Spleen (tissue), 11 donors: ENCODE data around the gene LCK. TPM values are rescaled to one million over a fixed set of nuclear protein-coding genes. Genes with fewer than 3 reads are reported as not detected.

Experiments
- DNase-seq: peaks from one replicate; pipeline ENCODE4 v3.0.0-alpha.2; 2020
- H3K27ac ChIP-seq, 8 donors: fragments of 200-600 bp; sonication (generic) in 7 of 8; 1 replicate in 4 of 8; 2 replicates in 4 of 8; pipeline versions ENCODE4 v1.5.0 to v1.8.0; 2016 to 2021; ENCODE audit warnings: inconsistent platforms in 4 of 8, mild to moderate bottlenecking in 4 of 8, moderate library complexity in 1 of 8
- H3K27me3 ChIP-seq, 7 donors: fragments of 200-600 bp; sonication (generic) in 6 of 7; replicated peaks in 1 of 7; 1 replicate in 4 of 7; 2 replicates in 3 of 7; pipeline versions ENCODE4 v1.5.0 to v1.8.0; 2016 to 2021; ENCODE audit warnings: inconsistent platforms in 3 of 7, mild to moderate bottlenecking in 1 of 7
- H3K36me3 ChIP-seq, 6 donors: fragments of 200-600 bp; sonication (generic) in 5 of 6; 1 replicate in 4 of 6; 2 replicates in 2 of 6; pipeline versions ENCODE4 v1.5.0 to v1.8.0; 2016 to 2021; ENCODE audit warnings: inconsistent platforms in 2 of 6
- H3K4me1 ChIP-seq, 6 donors: fragments of 200-600 bp; sonication (generic) in 5 of 6; 1 replicate in 3 of 6; 2 replicates in 3 of 6; pipeline versions ENCODE4 v1.5.0 to v1.8.0; 2016 to 2021; ENCODE audit warnings: inconsistent platforms in 3 of 6
- H3K4me3 ChIP-seq, 8 donors: fragments of 200-600 bp; sonication (generic) in 7 of 8; 1 replicate in 4 of 8; 2 replicates in 4 of 8; pipeline versions ENCODE4 v1.5.0 to v1.8.0; 2016 to 2021; ENCODE audit warnings: inconsistent platforms in 4 of 8, mild to moderate bottlenecking in 4 of 8, moderate library complexity in 2 of 8
- H3K9me3 ChIP-seq, 8 donors: fragments of 200-600 bp; sonication (generic) in 7 of 8; 1 replicate in 4 of 8; 2 replicates in 4 of 8; pipeline versions ENCODE4 v1.5.0 to v1.8.0; 2016 to 2021; ENCODE audit warnings: inconsistent platforms in 4 of 8
- POLR2A ChIP-seq, 3 donors: fragments of 450-650 bp; IDR thresholded peaks; one replicate each; pipeline ENCODE4 v1.5.1; 2017; ENCODE audit warnings: antibody characterized with exemption in 3 of 3, mild to moderate bottlenecking in 1 of 3
- POLR2AphosphoS5 ChIP-seq, 3 donors: sonication (generic); formaldehyde crosslinking; IDR thresholded peaks; one replicate each; pipeline ENCODE4 v1.5.1; 2017; ENCODE audit warnings: antibody characterized with exemption in 3 of 3
- WGBS, 5 donors: extraction: QIAGEN DNeasy Blood & Tissue Kit in 3 of 5; methylation state at CpG; one replicate each; pipeline versions ENCODE4 v1.1.5 to v1.1.7; 2013 to 2018; 5-methylcytosine and 5-hydroxymethylcytosine counted together
- intact Hi-C: fragments of 100-400 bp; cut with DNase I; formaldehyde crosslinking; loops from one replicate; pipeline ENCODE4 v1.15.0; 2023; ENCODE audit warnings: low total_unique reads
- polyA plus RNA-seq, 3 donors: library from polyadenylated mRNA; stranded (reverse); fragments of 200-250 nt; gene quantifications; one replicate each; pipeline ENCODE4 v1.2.1, GENCODE V29; 2013
- total RNA-seq, 7 donors: library from RNA; depleted of rRNA in 3 of 7; stranded (reverse); fragments of >200 nt in 3 of 7; fragmentation: NEBNext Ultra II Directional in 4 of 7; extraction: Animal tissue kit (Norgen Biotek cat#: 25700) in 4 of 7; gene quantifications; one replicate each; pipeline versions ENCODE4 v1.1.0 to v1.2.1, GENCODE V29; 2016 to 2021
- TF ChIP-seq, protein P1 (sequence below), 11 experiments: fragments of 200-600 bp in 7 of 11; fragments of 450-650 bp in 4 of 11; sonication (generic) in 4 of 11; IDR thresholded peaks in 8 of 11; conservative IDR thresholded peaks in 3 of 11; 1 replicate in 7 of 11; 2 replicates in 4 of 11; pipeline versions ENCODE4 v1.4.0 to v1.8.0; 2016 to 2021; ENCODE audit warnings: antibody characterized with exemption in 11 of 11, inconsistent platforms in 4 of 11, mild to moderate bottlenecking in 1 of 11
- donor health status: healthy with polysubstance abuse.
- donor health status: DM: no; HTN: no; CAD: no; lungs with moderate emphysema.
- donor health status: DM: no; HTN: no; CAD: no.
- donor health status: Bipolar disorder and iron deficiency.
- donor health status: healthy.
- donor health status: DM: no; HTN: no; CAD: no.
- donor health status: DM: yes; HTN: yes; CAD: no.

LCK gene
- total and polyA plus RNA-seq, 10 donors: 37.9 to 84.5 (median 53.1) TPM

DNA sequence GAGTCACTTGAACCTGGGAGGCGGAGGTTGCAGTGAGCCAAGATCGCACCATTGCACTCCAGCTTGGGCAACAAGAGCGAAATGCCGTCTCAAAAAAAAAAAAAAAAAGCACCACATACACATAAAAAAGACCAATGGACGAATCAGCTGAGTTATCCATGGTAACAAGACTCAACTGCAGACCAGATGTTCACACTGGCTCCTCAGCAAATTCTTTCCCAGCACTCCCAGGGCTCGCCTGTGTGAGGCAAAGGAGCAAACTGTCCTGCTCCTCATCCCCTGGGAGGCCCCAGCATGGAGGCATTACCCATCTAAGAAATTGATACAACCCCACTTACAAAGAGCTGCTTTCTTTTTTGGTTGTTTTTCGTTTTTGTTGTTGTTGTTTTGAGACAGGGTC lies 32.0 kb upstream of the LCK start:
- no peaks in the 10 kb centered on the region for H3K9me3 ChIP-seq
- TF ChIP-seq POLR2AphosphoS5 (IDR thresholded peaks at IDR 0.05) (no peak), POLR2A (IDR thresholded peaks at IDR 0.05) (no peak)
- TF ChIP-seq, protein P1, sequence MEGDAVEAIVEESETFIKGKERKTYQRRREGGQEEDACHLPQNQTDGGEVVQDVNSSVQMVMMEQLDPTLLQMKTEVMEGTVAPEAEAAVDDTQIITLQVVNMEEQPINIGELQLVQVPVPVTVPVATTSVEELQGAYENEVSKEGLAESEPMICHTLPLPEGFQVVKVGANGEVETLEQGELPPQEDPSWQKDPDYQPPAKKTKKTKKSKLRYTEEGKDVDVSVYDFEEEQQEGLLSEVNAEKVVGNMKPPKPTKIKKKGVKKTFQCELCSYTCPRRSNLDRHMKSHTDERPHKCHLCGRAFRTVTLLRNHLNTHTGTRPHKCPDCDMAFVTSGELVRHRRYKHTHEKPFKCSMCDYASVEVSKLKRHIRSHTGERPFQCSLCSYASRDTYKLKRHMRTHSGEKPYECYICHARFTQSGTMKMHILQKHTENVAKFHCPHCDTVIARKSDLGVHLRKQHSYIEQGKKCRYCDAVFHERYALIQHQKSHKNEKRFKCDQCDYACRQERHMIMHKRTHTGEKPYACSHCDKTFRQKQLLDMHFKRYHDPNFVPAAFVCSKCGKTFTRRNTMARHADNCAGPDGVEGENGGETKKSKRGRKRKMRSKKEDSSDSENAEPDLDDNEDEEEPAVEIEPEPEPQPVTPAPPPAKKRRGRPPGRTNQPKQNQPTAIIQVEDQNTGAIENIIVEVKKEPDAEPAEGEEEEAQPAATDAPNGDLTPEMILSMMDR (IDR thresholded peaks at IDR 0.05 in 8 of 11, conservative IDR thresholded peaks at IDR 0.05 in 3 of 11): no peak
- H3K4me1 ChIP-seq: peaks cover 26 to 56% (median 48%) of the 10 kb centered on the region in 6 donors
- H3K4me3 ChIP-seq: no peak overlapping the region
- 90 to 96% (median 91%) methylated on average over 7 of the region's 7 CpGs for WGBS, 5 donors
- no peak for DNase-seq
- intact Hi-C loops: no loop called here
- H3K27me3 ChIP-seq: no peaks in the 10 kb centered on the region
- H3K27ac ChIP-seq: no peak overlapping the region
- H3K36me3 ChIP-seq: peaks cover 0 to 67% (median 29%) of the 10 kb centered on the region in 6 donors

DNA sequence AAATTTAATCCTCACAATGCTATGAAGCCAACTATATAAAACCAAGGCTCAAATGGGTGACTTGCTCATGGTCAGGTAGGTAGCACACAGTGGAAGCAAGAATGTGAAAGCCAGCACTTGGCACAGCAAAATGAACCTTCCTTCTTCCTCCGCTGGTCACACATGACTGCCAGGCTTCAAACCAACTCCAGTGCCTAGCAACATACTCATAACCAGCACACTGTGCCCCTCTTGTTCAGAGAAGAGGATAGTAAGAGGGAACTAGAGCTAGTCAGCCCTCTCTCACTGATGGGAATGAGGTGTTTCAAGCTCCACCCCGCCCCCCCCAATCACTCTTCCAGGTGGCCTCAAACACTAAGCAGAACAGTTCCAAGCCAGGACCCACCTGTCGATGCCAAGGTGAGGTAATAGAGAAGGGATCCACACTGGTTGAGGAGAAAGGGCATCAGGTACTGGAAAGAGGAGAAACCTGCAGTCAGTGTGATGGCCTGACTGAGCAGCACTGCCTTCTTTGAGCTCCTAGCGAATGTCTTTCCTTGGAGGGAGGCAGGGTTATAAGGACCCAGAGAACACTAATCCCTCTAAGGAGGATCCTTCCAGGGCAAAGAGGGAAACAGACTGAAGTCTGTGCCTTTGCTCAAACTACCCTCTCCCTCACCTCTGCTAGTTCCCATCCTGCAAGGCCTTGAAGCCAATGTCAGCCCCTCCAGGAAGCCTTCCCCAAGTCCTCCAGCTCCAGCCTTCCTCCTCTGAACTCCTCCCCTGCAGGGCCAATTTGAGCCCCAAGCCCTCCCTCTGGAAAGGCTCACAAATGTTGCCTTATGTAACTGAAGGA lies 30.1 kb upstream of the LCK start:
- Histone ChIP-seq H3K4me3 (peak overlapping the region; percentile 64 to 91 (median 84)), H3K27ac (peak overlapping the region in 5 of 8 donors; percentile 86 to 97 (median 92)), H3K4me1 (peaks cover 23 to 64% (median 47%) of the 10 kb centered on the region in 6 donors), H3K9me3 (no peaks in the 10 kb centered on the region), H3K36me3 (peaks cover 0 to 67% (median 33%) of the 10 kb centered on the region in 6 donors), H3K27me3 (no peaks in the 10 kb centered on the region)
- intact Hi-C loops: no loop called here
- TF ChIP-seq, protein P1 (IDR thresholded peaks at IDR 0.05 in 8 of 11, conservative IDR thresholded peaks at IDR 0.05 in 3 of 11): no peak
- TF ChIP-seq POLR2AphosphoS5 (IDR thresholded peaks at IDR 0.05): no peak
- DNase-seq: no peak
- WGBS, 5 donors: 76 to 91% (median 89%) methylated on average over 4 of the region's 4 CpGs

DNA sequence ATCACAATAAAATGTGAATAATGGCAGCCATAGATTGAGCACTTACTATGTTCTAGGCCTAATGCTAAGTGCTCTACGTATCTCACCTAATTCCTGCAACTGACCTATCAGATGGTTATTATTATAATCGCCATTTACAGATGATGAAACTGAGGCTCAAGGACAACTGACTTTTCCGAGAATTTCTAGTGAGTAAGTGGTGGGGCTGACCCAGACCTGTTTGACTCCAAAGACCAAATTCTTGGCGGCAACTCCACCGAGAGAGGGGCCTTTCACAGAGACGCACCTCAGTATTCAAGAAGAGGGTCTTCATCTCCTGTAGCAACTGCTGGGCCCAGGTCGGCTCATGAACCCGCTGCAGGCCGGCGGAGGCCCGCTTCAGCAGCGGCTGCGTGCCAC lies 29.5 kb upstream of the LCK start:
- Histone ChIP-seq H3K36me3 (peaks cover 0 to 67% (median 34%) of the 10 kb centered on the region in 6 donors), H3K4me1 (peaks cover 21 to 64% (median 43%) of the 10 kb centered on the region in 6 donors), H3K9me3 (no peaks in the 10 kb centered on the region), H3K27me3 (no peaks in the 10 kb centered on the region), H3K27ac (peak overlapping the region; percentile 63 to 97 (median 88)), H3K4me3 (peak overlapping the region; percentile 64 to 91 (median 84))
- TF ChIP-seq, protein P1 (IDR thresholded peaks at IDR 0.05 in 8 of 11, conservative IDR thresholded peaks at IDR 0.05 in 3 of 11): no peak
- TF ChIP-seq POLR2AphosphoS5 (IDR thresholded peaks at IDR 0.05): no peak
- no peak for TF ChIP-seq POLR2A (IDR thresholded peaks at IDR 0.05)
- no peak for DNase-seq
- 7 to 45% (median 18%) methylated on average over 5 to 13 of the region's 13 CpGs for whole genome bisulfite sequencing, 5 donors
- intact Hi-C loops: no loop called here
